ENCODE measurements around the gene KAZN.

DNA sequence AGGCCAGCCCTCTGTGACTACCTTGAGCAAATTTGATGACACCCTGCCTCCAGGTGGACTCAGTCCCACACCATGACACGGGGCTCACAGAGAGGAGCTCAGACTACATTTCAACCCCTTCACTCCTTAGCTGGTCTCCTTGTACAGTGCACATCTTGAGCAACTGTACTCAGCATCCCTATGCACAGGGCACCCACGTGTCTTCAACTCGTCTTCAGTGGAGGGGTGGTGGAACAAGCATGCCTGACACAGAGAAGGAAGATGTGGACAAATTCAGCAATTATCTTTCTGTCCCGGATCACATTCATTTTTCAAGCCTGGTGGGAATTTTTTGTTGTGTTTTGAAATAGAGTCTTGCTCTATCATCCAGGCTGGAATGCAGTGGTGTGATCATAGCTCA is 213.7 kb downstream of the KAZN start:
- TF ChIP-seq, protein P1, sequence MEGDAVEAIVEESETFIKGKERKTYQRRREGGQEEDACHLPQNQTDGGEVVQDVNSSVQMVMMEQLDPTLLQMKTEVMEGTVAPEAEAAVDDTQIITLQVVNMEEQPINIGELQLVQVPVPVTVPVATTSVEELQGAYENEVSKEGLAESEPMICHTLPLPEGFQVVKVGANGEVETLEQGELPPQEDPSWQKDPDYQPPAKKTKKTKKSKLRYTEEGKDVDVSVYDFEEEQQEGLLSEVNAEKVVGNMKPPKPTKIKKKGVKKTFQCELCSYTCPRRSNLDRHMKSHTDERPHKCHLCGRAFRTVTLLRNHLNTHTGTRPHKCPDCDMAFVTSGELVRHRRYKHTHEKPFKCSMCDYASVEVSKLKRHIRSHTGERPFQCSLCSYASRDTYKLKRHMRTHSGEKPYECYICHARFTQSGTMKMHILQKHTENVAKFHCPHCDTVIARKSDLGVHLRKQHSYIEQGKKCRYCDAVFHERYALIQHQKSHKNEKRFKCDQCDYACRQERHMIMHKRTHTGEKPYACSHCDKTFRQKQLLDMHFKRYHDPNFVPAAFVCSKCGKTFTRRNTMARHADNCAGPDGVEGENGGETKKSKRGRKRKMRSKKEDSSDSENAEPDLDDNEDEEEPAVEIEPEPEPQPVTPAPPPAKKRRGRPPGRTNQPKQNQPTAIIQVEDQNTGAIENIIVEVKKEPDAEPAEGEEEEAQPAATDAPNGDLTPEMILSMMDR (conservative IDR thresholded peaks at IDR 0.05 in 1 of 2, IDR thresholded peaks at IDR 0.05 in 1 of 2; ENCODE audit: low read depth in 1 of 2, low read length in 2 of 2) = no peak
- no peak for TF ChIP-seq EZH2 (IDR thresholded peaks at IDR 0.05; ENCODE audit: low read length, missing control alignments)

Data from fibroblast of lung (primary cell).